Neural cell (in vitro differentiated cells): Measurements from ENCODE around the gene MIX23.

Experiments
- CTCF ChIP-seq: fragments of 450-650 bp; IDR thresholded peaks from 2 replicates; pipeline ENCODE4 v1.5.1; 2014; ENCODE audit warnings: antibody characterized with exemption, mild to moderate bottlenecking, moderate library complexity; ENCODE audit not compliant: poor library complexity, severe bottlenecking
- EP300 ChIP-seq: fragments of 450-650 bp; conservative IDR thresholded peaks from 2 replicates; pipeline ENCODE4 v1.6.1; 2014; ENCODE audit warnings: antibody characterized with exemption, mild to moderate bottlenecking, moderate library complexity; ENCODE audit not compliant: poor library complexity, severe bottlenecking
- EZH2 ChIP-seq: fragments of 200-600, 300-800 bp; shearing (Covaris generic), sonication (generic); IDR thresholded peaks from 2 replicates; pipeline ENCODE4 v1.6.1; 2014; ENCODE audit warnings: antibody characterized with exemption, low read length, borderline replicate concordance, mild to moderate bottlenecking; ENCODE audit not compliant: insufficient read depth, poor library complexity, severe bottlenecking
- POLR2AphosphoS5 ChIP-seq: IDR thresholded peaks from 2 replicates; pipeline ENCODE4 v1.6.1; 2012
- RAD21 ChIP-seq: fragments of 450-650 bp; conservative IDR thresholded peaks from 2 replicates; pipeline ENCODE4 v1.6.1; 2014; ENCODE audit warnings: antibody characterized with exemption, mild to moderate bottlenecking, moderate library complexity
- SMC3 ChIP-seq: fragments of 450-650 bp; conservative IDR thresholded peaks from 2 replicates; pipeline ENCODE4 v1.6.1; 2014; ENCODE audit warnings: antibody characterized with exemption, mild to moderate bottlenecking, moderate library complexity; ENCODE audit not compliant: poor library complexity

GRCh38 chr3:122331886-122332285, 51.1 kb downstream of the MIX23 start:
- no peak for TF ChIP-seq CTCF
- TF ChIP-seq RAD21 = no peak
- no peak for TF ChIP-seq EP300
- TF ChIP-seq POLR2AphosphoS5 = no peak
- TF ChIP-seq EZH2 = no peak
- TF ChIP-seq SMC3 = no peak
